Nephron progenitor cell (in vitro differentiated cells): ENCODE data around the gene FAM151A.

Experiments used
- DNase-seq: peaks from one replicate; pipeline ENCODE4 v3.0.0; 2021
- H3K27ac Mint-ChIP-seq: 2 replicates; pipeline ENCODE4 v1.8.0; 2021; ENCODE audit warnings: mild to moderate bottlenecking, moderate library complexity, mixed read lengths
- H3K27me3 Mint-ChIP-seq: 2 replicates; pipeline ENCODE4 v1.8.0; 2021; ENCODE audit warnings: mild to moderate bottlenecking, low read depth, mixed read lengths; ENCODE audit not compliant: poor library complexity
- H3K36me3 Mint-ChIP-seq: 2 replicates; pipeline ENCODE4 v1.8.0; 2021; ENCODE audit warnings: low read depth, mixed read lengths
- H3K4me1 Mint-ChIP-seq: 2 replicates; pipeline ENCODE4 v1.8.0; 2021; ENCODE audit warnings: mixed read lengths
- H3K4me3 Mint-ChIP-seq: 2 replicates; pipeline ENCODE4 v1.8.0; 2021; ENCODE audit warnings: mild to moderate bottlenecking, moderate library complexity, mixed read lengths
- H3K9me3 Mint-ChIP-seq: 2 replicates; pipeline ENCODE4 v1.8.0; 2021; ENCODE audit warnings: mild to moderate bottlenecking, moderate library complexity, mixed read lengths
- CTCF ChIP-seq: fragments of 200-600 bp; sonication (generic); IDR thresholded peaks from 2 replicates; pipeline ENCODE4 v1.5.0; 2021; ENCODE audit warnings: antibody characterized with exemption

The FAM151A gene

DNA sequence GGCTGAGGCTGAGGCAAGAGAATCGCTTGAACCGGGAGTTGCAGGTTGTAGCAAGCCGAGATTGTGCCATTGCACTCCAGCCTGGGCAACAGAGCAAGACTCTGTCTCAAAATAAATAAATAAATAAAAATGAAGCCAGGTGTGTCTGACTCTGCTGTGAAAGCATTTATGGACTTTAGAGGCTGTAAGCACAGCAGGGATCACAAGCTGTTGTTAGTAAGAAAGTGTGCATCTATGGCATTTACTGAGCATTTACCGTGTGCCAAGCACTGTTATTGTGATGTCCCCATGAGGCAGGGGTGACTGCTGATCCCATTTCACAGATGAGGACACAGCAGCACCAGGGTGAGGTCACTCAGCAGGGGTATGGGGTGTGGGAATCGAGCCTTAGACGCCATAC lies 20.1 kb downstream of the FAM151A start:
- no peak for DNase-seq
- H3K4me3 Mint-ChIP-seq: no peak overlapping the region
- H3K27ac Mint-ChIP-seq: no peak overlapping the region
- H3K36me3 Mint-ChIP-seq: no peaks in the 10 kb centered on the region
- no peaks in the 10 kb centered on the region for H3K9me3 Mint-ChIP-seq
- H3K27me3 Mint-ChIP-seq: peaks cover 4% of the 10 kb centered on the region
- TF ChIP-seq CTCF: no peak
- peaks cover 68% of the 10 kb centered on the region for H3K4me1 Mint-ChIP-seq

DNA sequence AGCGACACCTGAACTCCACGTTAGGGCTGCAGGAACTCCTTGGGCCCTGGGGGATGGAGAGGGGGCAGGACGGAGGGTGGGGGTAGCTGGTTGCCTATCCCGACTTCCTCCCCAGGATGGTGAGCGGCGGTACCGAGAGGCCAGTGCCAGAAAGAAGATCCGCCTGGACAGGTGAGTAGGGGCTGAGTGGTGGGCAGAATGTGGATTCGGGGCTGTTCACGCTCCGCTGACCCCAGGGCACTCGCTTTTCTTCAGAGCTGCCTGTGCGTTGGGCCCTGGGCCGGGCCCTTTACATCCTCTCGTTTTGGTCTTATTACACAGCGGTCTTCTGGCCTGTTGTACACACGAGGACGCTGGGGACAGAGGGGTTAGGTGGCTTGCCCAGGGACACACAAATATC lies 20.8 kb downstream of the FAM151A start:
- TF ChIP-seq CTCF: no peak
- H3K27me3 Mint-ChIP-seq: peaks cover 8% of the 10 kb centered on the region
- peak; percentile 30 for DNase-seq
- H3K27ac Mint-ChIP-seq: peak overlapping the region; percentile 34
- no peaks in the 10 kb centered on the region for H3K36me3 Mint-ChIP-seq
- no peaks in the 10 kb centered on the region for H3K9me3 Mint-ChIP-seq
- H3K4me3 Mint-ChIP-seq: no peak overlapping the region
- H3K4me1 Mint-ChIP-seq: peaks cover 61% of the 10 kb centered on the region

DNA sequence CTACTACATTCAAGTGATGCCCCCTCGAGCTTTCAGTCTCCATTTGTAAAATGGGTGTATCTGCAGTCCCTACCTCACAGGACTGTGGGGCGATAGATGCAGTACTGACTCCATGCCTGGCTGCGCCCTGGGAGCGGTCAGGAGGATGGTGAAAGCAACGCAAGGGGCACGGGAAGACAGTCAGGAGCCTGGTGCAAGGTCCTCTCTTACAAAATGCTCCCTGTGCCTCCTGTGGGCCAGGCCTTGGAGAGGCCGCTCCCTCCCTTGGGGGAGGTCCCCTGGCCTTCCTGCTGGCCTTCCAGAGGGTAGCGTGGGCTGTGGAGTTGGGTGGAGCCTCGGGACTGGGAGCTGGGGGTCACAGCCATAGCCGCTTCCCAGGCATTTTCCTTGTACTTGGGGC lies 21.6 kb downstream of the FAM151A start:
- no peaks in the 10 kb centered on the region for H3K9me3 Mint-ChIP-seq
- H3K27ac Mint-ChIP-seq: peak overlapping the region; percentile 74
- H3K27me3 Mint-ChIP-seq: peaks cover 8% of the 10 kb centered on the region
- H3K36me3 Mint-ChIP-seq: no peaks in the 10 kb centered on the region
- H3K4me3 Mint-ChIP-seq: no peak overlapping the region
- H3K4me1 Mint-ChIP-seq: peaks cover 56% of the 10 kb centered on the region
- no peak for TF ChIP-seq CTCF
- DNase-seq: no peak

- peak overlapping the region; percentile 85 for H3K27ac Mint-ChIP-seq
- DNase-seq: peak; percentile 38
- H3K4me1 Mint-ChIP-seq: peaks cover 54% of the 10 kb centered on the region
- no peak for TF ChIP-seq CTCF
- H3K36me3 Mint-ChIP-seq: no peaks in the 10 kb centered on the region
- H3K4me3 Mint-ChIP-seq: peak overlapping the region; percentile 58
- peaks cover 10% of the 10 kb centered on the region for H3K27me3 Mint-ChIP-seq
- H3K9me3 Mint-ChIP-seq: no peaks in the 10 kb centered on the region
Measured at GRCh38 chr1:54600947-54601721, 22.2 kb downstream of the FAM151A start.

GRCh38 chr1:54599211-54599823 lies 24.0 kb downstream of the FAM151A start:
- peaks cover 44% of the 10 kb centered on the region for H3K4me1 Mint-ChIP-seq
- H3K27me3 Mint-ChIP-seq: peaks cover 11% of the 10 kb centered on the region
- no peak for DNase-seq
- H3K9me3 Mint-ChIP-seq: no peaks in the 10 kb centered on the region
- peak overlapping the region; percentile 52 for H3K27ac Mint-ChIP-seq
- H3K4me3 Mint-ChIP-seq: no peak overlapping the region
- no peaks in the 10 kb centered on the region for H3K36me3 Mint-ChIP-seq
- TF ChIP-seq CTCF: no peak
